Measurements from ENCODE around the gene TMTC2.

DNA sequence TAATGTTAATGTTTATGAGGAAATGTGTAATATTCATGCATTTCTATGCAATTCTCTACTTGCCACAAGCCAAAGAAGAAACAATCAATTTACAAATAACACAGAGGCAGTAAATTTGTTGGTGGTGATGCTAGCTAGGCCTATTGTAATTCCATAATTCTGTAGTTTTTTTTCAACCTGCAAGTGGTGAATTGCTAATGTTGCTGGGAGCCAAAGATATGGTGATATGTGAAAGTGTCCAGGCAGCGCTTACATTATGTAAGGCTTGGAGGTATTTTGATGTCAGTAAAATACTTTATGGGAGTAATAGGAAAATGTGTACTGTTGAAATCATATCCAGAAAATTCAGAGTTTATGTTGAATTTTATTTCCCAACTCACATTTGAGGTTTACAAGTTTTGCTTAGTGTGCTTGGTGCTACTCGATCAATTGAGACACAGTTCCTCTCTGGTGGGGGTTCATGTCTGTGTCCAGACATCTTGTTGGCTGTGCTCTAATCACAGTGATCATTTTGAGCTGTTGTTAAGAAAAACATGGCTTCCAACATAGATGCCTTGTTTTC, 23.2 kb downstream of the TMTC2 start:
- TF ChIP-seq POLR2AphosphoS5 (IDR thresholded peaks at IDR 0.05; ENCODE audit: borderline replicate concordance, low read depth, low read length) = no peak
- TF ChIP-seq EZH2 (IDR thresholded peaks at IDR 0.05) = no peak

Measured in SK-N-MC (cell line).